GM12892 (cell line): ENCODE results near the gene IER5.

Source experiments
- POLR2A ChIP-seq: IDR thresholded peaks from 2 replicates; pipeline ENCODE4 v1.6.1; 2011; ENCODE audit warnings: low read depth, low read length, control low read depth
- POLR2AphosphoS5 ChIP-seq: IDR thresholded peaks from 2 replicates; pipeline ENCODE4 v1.6.1; 2011; ENCODE audit warnings: low read depth, low read length, control low read depth

GRCh38 chr1:181107711-181108110 is 19.2 kb downstream of the IER5 start:
- TF ChIP-seq POLR2AphosphoS5 (no peak), POLR2A (no peak)
